Measurements from ENCODE around the gene CLDN9.

DNA sequence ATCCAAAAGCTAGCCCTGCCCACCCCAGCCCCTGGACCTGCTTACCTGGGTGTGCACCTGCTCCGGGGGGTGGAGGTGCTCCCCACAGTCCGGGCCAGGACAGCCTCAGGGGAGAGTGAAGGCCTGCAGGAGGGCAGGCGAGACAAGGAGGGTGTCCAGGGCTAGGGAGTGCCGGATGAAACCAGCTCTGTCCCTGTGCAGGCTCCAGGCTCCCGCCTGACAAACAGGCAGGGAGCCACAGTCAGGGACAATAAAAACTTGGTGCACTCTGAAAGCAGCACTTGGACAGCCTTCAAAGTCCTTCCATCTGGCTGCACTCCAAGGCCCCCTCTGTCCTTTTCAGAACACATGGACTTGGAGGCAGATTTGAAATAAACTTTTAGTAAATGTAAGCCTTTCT, 39.6 kb upstream of the CLDN9 start:
- TF ChIP-seq CTCF (IDR thresholded peaks at IDR 0.05; ENCODE audit: low read depth, low read length, poor library complexity, severe bottlenecking): no peak
- no peak for TF ChIP-seq EZH2phosphoT487 (IDR thresholded peaks at IDR 0.05; ENCODE audit: borderline replicate concordance, low read length)
